CD4-positive, alpha-beta T cell treated with Interleukin-6 for 4 hours (primary cell): ENCODE results near the gene ME1.

Experiments
- DNase-seq: peaks from one replicate; pipeline ENCODE4 v3.0.0-alpha.2; 2020; ENCODE audit warnings: mixed read lengths

Gene ME1

DNA sequence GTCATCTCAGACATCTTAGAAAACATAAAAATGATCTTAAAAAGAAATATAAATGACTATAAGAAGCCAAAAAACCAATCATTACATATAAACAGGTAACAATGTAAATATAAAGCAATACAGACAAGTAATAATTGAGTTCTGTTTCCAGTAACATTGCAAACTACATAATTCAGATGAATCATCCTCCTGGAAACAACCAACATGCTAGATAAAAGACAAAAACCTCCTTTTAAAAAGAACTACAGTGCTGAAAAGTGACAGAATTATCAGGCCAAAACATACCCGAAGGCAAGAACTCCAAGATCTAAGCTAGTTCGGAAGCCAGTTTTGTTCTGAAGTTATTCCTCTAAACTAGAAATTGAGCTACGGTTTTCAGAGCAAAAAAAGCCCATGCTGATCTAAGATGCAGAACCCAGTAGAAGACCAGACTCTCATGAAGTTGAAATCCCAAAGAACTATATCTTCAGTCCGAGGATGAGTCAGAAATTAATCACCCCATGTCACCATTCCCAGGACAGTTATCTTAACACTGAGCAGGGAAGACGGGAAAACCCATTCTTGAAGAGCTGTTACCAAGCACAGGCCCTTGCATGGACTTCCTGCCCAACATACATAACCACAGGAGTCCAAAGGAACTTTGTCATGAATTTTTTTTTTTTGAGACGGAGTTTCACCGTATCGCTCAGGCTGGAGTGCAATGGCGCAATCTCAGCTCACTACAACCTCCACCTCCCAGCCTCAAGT lies 247.6 kb downstream of the ME1 start:
- DNase-seq, result no peak

DNA sequence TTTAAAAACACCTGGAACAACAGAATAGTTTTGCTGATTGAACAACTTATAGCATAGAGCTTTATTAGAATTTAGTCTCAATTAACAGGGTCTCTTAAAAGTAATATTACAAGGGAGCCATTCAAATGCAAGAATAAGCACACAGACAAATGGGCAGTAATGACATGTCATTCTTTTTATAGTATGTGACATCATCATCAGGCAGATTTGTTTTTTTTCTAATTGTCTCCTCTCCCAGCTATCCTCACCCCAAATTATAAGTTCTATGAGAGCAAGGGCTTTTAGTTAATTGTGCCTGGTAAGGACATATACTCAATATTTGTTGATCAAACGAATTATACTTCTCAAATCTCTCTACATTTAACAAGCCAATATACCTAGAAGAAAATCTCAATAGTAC lies 248.7 kb downstream of the ME1 start:
- DNase-seq, result no peak

DNA sequence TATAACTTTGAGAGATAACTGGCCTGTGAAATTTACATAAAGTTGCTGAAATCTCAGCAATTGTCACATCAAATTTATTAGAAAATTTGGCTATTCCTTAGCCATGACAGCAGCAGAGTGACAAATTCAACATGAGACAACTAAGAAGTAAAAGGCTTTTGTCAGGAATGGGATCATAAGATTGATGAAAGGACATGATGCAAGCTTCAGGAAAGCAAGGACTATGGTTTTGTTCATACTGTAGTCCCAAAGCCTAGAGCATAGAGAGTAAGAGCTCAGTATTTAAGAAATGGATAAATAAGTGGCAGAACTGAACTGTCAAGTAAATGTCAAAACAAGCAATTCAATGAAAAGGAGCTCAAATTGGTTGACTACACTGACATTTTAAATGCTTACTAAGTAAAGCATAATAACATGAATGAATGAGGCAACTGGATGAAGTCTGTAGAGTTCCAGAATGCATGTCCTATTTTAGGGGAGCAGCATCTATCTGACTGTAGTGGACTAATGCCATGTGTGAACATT lies 250.4 kb downstream of the ME1 start:
- no peak for DNase-seq

DNA sequence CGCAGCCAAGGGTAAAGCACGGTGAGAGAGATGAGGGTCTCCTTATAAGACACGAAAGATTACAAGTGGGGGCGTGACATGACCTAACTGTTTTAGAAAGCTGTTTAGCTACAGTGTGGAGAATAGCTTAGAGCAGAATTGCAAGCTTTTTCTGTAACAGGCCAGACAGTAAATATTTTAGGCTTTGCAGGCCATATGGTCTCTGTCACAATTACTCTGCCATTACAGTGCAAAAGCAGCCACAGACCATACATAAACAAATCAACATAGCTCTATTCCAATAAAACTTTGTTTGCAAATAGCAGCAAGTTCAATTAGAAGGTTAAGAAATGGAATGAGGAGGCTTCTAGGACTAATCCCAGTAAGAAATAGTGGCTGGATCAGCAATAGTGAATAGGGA lies 254.6 kb downstream of the ME1 start:
- no peak for DNase-seq

DNA sequence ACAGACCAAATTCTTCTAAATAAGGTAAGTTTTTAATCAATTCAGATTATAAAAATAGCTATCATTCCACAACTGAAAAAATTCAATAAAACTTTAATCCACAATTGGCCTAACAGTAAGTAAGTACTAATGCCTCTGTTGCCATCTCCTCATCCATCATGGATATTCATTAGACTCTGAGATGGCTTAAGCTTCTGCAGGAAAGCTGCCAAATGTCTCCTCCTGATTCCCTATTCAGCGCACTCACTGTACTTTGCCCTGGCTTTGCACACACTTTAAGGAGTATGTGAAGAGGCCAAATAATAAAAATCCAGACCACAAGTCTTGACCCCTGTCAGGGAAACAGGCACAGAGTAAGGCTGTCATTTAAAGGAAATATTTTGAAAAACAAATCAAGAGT lies 261.3 kb downstream of the ME1 start:
- DNase-seq, result no peak

DNA sequence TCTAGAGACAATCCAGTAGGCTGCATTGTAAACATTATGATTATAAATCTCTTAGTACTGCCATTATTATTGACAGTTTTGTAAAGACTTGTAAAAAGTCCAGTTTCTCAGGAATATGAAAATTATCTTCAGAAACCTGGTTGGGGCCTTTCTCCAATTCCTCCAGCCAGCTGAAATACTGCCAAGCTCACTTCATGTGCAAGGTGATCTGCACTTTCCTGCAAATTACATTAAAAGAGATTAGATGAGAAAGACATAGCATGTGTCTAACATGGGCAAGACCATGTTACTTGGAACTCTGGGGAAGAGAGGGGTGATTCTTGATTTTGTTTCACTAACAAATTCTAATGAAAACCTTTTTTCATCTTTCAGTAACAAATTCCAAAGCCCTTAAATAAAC lies 261.7 kb downstream of the ME1 start:
- DNase-seq, result no peak

DNA sequence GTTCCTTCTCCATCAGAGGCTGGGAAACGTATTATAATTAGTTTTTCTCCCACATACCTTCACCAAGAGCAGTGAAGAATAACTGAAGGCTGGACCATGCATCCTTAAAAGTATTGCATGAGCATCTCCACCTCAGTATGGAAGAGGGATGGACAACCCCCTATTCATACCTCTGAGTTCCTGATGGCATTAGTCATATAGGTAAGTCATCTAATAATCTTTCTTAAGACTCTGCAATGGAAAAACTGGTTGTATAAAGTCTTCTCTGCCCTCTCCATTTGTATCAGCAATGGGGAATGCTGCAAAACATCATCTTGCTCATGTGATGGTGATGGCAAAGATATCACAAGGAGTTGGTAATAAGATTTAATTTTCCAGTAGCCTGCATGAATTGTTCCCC lies 262.3 kb downstream of the ME1 start:
- DNase-seq, result no peak

DNA sequence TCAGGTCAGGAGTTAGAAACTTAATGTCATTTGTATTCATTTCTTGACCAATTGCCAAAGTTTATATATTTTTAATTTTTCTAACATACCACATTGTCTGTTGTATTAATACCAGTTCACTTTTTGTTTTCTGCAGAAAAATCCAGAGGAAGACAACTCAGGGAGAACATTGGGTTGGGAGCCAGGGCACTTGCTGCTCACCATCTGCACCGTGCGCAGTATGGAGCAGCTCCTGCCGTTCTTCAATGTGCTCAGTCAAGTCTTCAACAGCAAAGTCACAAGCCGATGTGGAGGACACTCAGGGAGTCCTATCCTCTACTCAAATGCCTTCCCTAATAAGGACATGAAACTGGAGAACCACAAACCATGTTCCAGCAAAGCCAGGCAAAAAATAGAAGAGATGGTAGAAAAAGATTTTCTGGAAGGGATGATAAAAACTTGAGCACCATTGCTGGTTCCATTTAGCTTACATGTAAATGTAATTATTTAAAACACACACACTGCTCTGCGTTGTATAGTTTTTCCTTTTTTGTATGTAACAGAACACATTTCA lies 263.0 kb downstream of the ME1 start:
- DNase-seq, result no peak
